SK-N-SH (cell line): ENCODE measurements around the gene ANKRD31. TPM values are rescaled to one million over a fixed set of nuclear protein-coding genes. Genes with fewer than 3 reads are reported as not detected.

Source experiments
- CTCF ChIA-PET: fragments of 300-600, 350-600 bp; formaldehyde crosslinking; extraction: SDS; loops from one replicate; lab custom pipeline; 2021; lab: Yijun Ruan, JAX
- POLR2A ChIA-PET: fragments of 350-600 bp; sonication (Branson Sonifier 250); formaldehyde crosslinking; extraction: SDS; loops from one replicate; lab custom pipeline; 2020; ENCODE audit warnings: antibody characterized with exemption, inconsistent platforms; lab: Yijun Ruan, JAX
- DNase-seq: peaks from one replicate; pipeline ENCODE4 v3.0.0; 2012
- H2AFZ ChIP-seq: fragments of 200-600 bp; sonication (generic); 2 replicates; pipeline ENCODE4 v1.8.1; 2016; ENCODE audit warnings: antibody characterized with exemption, mild to moderate bottlenecking, low read depth
- H3F3A ChIP-seq: fragments of 200-600 bp; sonication (generic); replicated peaks from 2 replicates; pipeline ENCODE3; 2016; ENCODE audit warnings: antibody characterized with exemption, mild to moderate bottlenecking; ENCODE audit not compliant: insufficient read depth
- H3K27ac ChIP-seq, 2 experiments: fragments of 200-500 bp in 1 of 2; fragments of 200-600 bp in 1 of 2; sonication (Bioruptor generic) in 1 of 2; sonication (generic), shearing (Covaris generic) in 1 of 2; 2 replicates each; pipeline versions ENCODE4 v1.5.1 to v1.6.1; 2014 to 2016; ENCODE audit warnings: low read depth in 2 of 2, inconsistent platforms in 1 of 2, low read length in 1 of 2, mild to moderate bottlenecking in 1 of 2, mixed read lengths in 1 of 2
- H3K27me3 ChIP-seq: fragments of 200-600 bp; sonication (generic), shearing (Covaris generic); 2 replicates; pipeline ENCODE4 v1.6.1; 2016; ENCODE audit warnings: mixed run types; ENCODE audit not compliant: insufficient read depth
- H3K36me3 ChIP-seq, 2 experiments: fragments of 200-500 bp in 1 of 2; fragments of 200-600 bp in 1 of 2; sonication (Bioruptor generic) in 1 of 2; sonication (generic) in 1 of 2; replicated peaks in 1 of 2; 2 replicates each; pipeline versions ENCODE3 to v1.5.1; 2014 to 2016; ENCODE audit warnings: low read length in 1 of 2, mild to moderate bottlenecking in 1 of 2; ENCODE audit not compliant: insufficient read depth in 2 of 2, control insufficient read depth in 1 of 2
- H3K4me1 ChIP-seq, 2 experiments: fragments of 200-500 bp in 1 of 2; fragments of 200-600 bp in 1 of 2; sonication (Bioruptor generic) in 1 of 2; sonication (generic), shearing (Covaris generic) in 1 of 2; 2 replicates each; pipeline versions ENCODE4 v1.5.1 to v1.6.1; 2014 to 2016; ENCODE audit warnings: low read depth in 1 of 2, low read length in 1 of 2, mixed run types in 1 of 2; ENCODE audit not compliant: insufficient read depth in 2 of 2, control insufficient read depth in 1 of 2
- H3K4me2 ChIP-seq: fragments of 200-600 bp; sonication (generic), shearing (Covaris generic); 2 replicates; pipeline ENCODE4 v1.6.1; 2017; ENCODE audit warnings: mixed run types
- H3K4me3 ChIP-seq, 2 experiments: fragments of 200-500 bp in 1 of 2; fragments of 200-600 bp in 1 of 2; sonication (Bioruptor generic) in 1 of 2; sonication (generic), shearing (Covaris generic) in 1 of 2; 2 replicates each; pipeline versions ENCODE4 v1.5.1 to v1.8.1; 2014 to 2016; ENCODE audit warnings: low read depth in 2 of 2, inconsistent platforms in 1 of 2, low read length in 1 of 2, mild to moderate bottlenecking in 1 of 2, mixed read lengths in 1 of 2, moderate library complexity in 1 of 2
- H3K79me2 ChIP-seq: fragments of 200-600 bp; sonication (generic); 2 replicates; pipeline ENCODE4 v1.8.1; 2017; ENCODE audit warnings: mild to moderate bottlenecking; ENCODE audit not compliant: insufficient read depth
- H3K9ac ChIP-seq: fragments of 200-600 bp; sonication (generic); 2 replicates; pipeline ENCODE4 v1.6.1; 2017; ENCODE audit warnings: mixed run types
- H3K9me2 ChIP-seq: fragments of 200-600 bp; sonication (generic); 2 replicates; pipeline ENCODE4 v1.6.1; 2017; ENCODE audit warnings: mixed run types
- H3K9me3 ChIP-seq: fragments of 200-600 bp; sonication (generic); 2 replicates; pipeline ENCODE4 v1.6.1; 2017; ENCODE audit warnings: mixed run types, mild to moderate bottlenecking, moderate library complexity
- H4K20me1 ChIP-seq: fragments of 200-600 bp; sonication (generic); 2 replicates; pipeline ENCODE4 v1.6.1; 2017; ENCODE audit warnings: mild to moderate bottlenecking, mixed run types; ENCODE audit not compliant: insufficient read depth
- CHD2 ChIP-seq: fragments of 150-350 bp; IDR thresholded peaks from 2 replicates; pipeline ENCODE4 v1.6.1; 2018; ENCODE audit warnings: low read length; ENCODE audit not compliant: partially characterized antibody
- CTCF ChIP-seq: fragments of 200-600 bp; sonication (generic); IDR thresholded peaks from 2 replicates; pipeline ENCODE4 v1.6.1; 2017; ENCODE audit warnings: antibody characterized with exemption, mild to moderate bottlenecking, moderate library complexity
- ELF1 ChIP-seq: IDR thresholded peaks from 2 replicates; pipeline ENCODE4 v1.4.0; 2012
- EP300 ChIP-seq, 2 experiments: IDR thresholded peaks; 2 replicates each; pipeline versions ENCODE4 v1.4.0 to v1.6.1; 2012; ENCODE audit warnings: borderline replicate concordance in 1 of 2, low read depth in 1 of 2, low read length in 1 of 2
- GABPA ChIP-seq: IDR thresholded peaks from 2 replicates; pipeline ENCODE4 v1.4.0; 2012; ENCODE audit warnings: low read depth, mild to moderate bottlenecking
- GATA2 ChIP-seq: sonication (generic); formaldehyde crosslinking; IDR thresholded peaks from 2 replicates; pipeline ENCODE4 v1.5.0; 2020; ENCODE audit warnings: mild to moderate bottlenecking, missing genetic modification reagents
- IRF3 ChIP-seq: fragments of 150-350 bp; IDR thresholded peaks from 2 replicates; pipeline ENCODE4 v1.6.1; 2016; ENCODE audit warnings: mild to moderate bottlenecking, low read depth, low read length
- JUND ChIP-seq: IDR thresholded peaks from 2 replicates; pipeline ENCODE4 v1.4.0; 2012
- MAX ChIP-seq: IDR thresholded peaks from 2 replicates; pipeline ENCODE4 v1.4.0; 2012; ENCODE audit warnings: low read depth
- MXI1 ChIP-seq: IDR thresholded peaks from 2 replicates; pipeline ENCODE4 v1.6.1; 2012; ENCODE audit warnings: mild to moderate bottlenecking, low read depth, low read length, improper control_type of control experiment
- POLR2AphosphoS5 ChIP-seq: IDR thresholded peaks from 2 replicates; pipeline ENCODE4 v1.6.1; 2012; ENCODE audit warnings: low read depth, low read length
- RXRA ChIP-seq: IDR thresholded peaks from 2 replicates; pipeline ENCODE4 v1.4.0; 2012; ENCODE audit warnings: low read depth, mild to moderate bottlenecking, borderline replicate concordance
- SIN3A ChIP-seq: IDR thresholded peaks from 2 replicates; pipeline ENCODE4 v1.6.1; 2012; ENCODE audit warnings: low read depth, mild to moderate bottlenecking, low read length, moderate library complexity, borderline replicate concordance
- SMC3 ChIP-seq: IDR thresholded peaks from 2 replicates; pipeline ENCODE4 v1.6.1; 2012; ENCODE audit warnings: low read depth, low read length, improper control_type of control experiment
- TEAD4 ChIP-seq: IDR thresholded peaks from 2 replicates; pipeline ENCODE4 v1.4.0; 2012; ENCODE audit warnings: mild to moderate bottlenecking, borderline replicate concordance; ENCODE audit not compliant: insufficient read depth
- USF2 ChIP-seq: fragments of 150-350 bp; IDR thresholded peaks from 2 replicates; pipeline ENCODE4 v1.6.1; 2017; ENCODE audit warnings: antibody characterized with exemption, low read length, low read depth, borderline replicate concordance
- YY1 ChIP-seq: IDR thresholded peaks from 2 replicates; pipeline ENCODE4 v1.4.0; 2012; ENCODE audit warnings: low read depth, mild to moderate bottlenecking
- ZBTB33 ChIP-seq: IDR thresholded peaks from 2 replicates; pipeline ENCODE4 v1.4.0; 2012; ENCODE audit warnings: low read depth, borderline replicate concordance
- WGBS: methylation state at CpG from one replicate; pipeline ENCODE4 v1.1.6; 2017; ENCODE audit warnings: low lambda C conversion rate; 5-methylcytosine and 5-hydroxymethylcytosine counted together
- polyA plus RNA-seq, 3 experiments: library from polyadenylated mRNA; depleted of rRNA; stranded (reverse); fragments of >200 nt; gene quantifications; 2 replicates each; pipeline ENCODE4 v1.2.3, GENCODE V29; 2012

ANKRD31 gene
- polyA plus RNA-seq, 1 of the 3 experiments (the other 2 are of a cell fraction), result 0.05 TPM

GRCh38 chr5:75239681-75240080 lies 3.0 kb upstream of the ANKRD31 start:
- POLR2A ChIA-PET, result no interaction called here
- CTCF ChIA-PET, result interaction anchor here (1.4 kb wide), 1 partner anchor 97 kb away, joined by 3 read pairs; the partner anchor contains the start of gene HMGCR

DNA sequence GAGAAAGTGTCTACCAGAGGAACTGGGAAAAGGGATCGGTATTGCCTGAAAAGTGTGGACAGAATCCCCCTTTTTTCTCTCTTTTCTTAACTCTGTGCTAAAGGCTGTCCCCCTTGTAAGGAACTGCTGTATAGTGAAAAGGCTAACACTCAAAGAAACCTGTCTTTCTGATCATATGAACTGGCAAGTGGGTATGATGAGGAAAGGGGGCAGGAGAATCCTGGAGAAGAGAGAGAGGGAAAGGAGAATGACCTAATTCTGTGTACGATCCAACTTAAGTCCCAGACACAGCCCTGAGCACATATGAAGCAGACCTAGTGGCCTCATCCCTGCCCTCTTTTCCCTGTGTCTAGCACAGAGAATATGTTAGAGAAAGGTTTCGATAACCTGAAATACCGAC lies 967 bp downstream of the ANKRD31 start:
- no peaks in the 10 kb centered on the region for H4K20me1 ChIP-seq
- DNase-seq, result peak; percentile 11
- WGBS, result 95% methylated on average over 4 of the region's 4 CpGs
- H2AFZ ChIP-seq, result 0 out of 2 replicates have a peak overlapping the region, but pooled peaks have one; percentile 98
- ChIA-PET CTCF (interaction anchor here (0.5 to 2.6 kb wide), 20 partner anchors 11 to 939 kb away, joined by 3 to 28 read pairs (median 4); partner anchors contain the start of gene HMGCR), POLR2A (interaction anchor here (0.8 to 2.0 kb wide), 2 partner anchors 101 to 445 kb away, joined by 4 to 7 read pairs; partner anchors contain the start of gene HMGCR)
- H3K9me3 ChIP-seq, result no peaks in the 10 kb centered on the region
- no peak overlapping the region for H3K4me3 ChIP-seq
- H3K36me3 ChIP-seq, result no peaks in the 10 kb centered on the region
- no peak overlapping the region for H3K27ac ChIP-seq
- no peaks in the 10 kb centered on the region for H3K79me2 ChIP-seq
- TF ChIP-seq ZBTB33 (no peak), TEAD4 (no peak), IRF3 (no peak), POLR2AphosphoS5 (no peak), RXRA (no peak), SIN3A (no peak), EP300 (IDR thresholded peaks at IDR 0.05; ENCODE audit: borderline replicate concordance in 1 of 2, low read depth in 1 of 2, low read length in 1 of 2) (no peak), GATA2 (CRISPR knock-in tag) (no peak), CTCF (no peak), JUND (no peak), YY1 (no peak), SMC3 (no peak), ELF1 (no peak), MAX (no peak)
- peaks cover 0 to 9% of the 10 kb centered on the region in 2 experiments; a peak in 1 of 4 replicates for H3K4me1 ChIP-seq
- H3K9ac ChIP-seq, result no peak overlapping the region
- H3K4me2 ChIP-seq, result peak overlapping the region; percentile 87; the same call in 1 of the 2 replicates
- no peaks in the 10 kb centered on the region for H3K9me2 ChIP-seq
- no peaks in the 10 kb centered on the region for H3K27me3 ChIP-seq
- peaks cover 9% of the 10 kb centered on the region for H3F3A ChIP-seq

More at GRCh38 chr5:75239681-75240080, 3.0 kb upstream of the ANKRD31 start:
- H3K27me3 ChIP-seq, result no peaks in the 10 kb centered on the region
- no peak overlapping the region for H3K27ac ChIP-seq
- no peak overlapping the region for H3K9ac ChIP-seq
- DNase-seq, result no peak
- no peak overlapping the region for H2AFZ ChIP-seq
- no peak overlapping the region for H3K4me2 ChIP-seq
- no peaks in the 10 kb centered on the region for H3K9me3 ChIP-seq
- no peaks in the 10 kb centered on the region for H3K36me3 ChIP-seq
- H3K4me1 ChIP-seq, result peaks cover 0 to 9% of the 10 kb centered on the region in 2 experiments; a peak in 1 of 4 replicates
- TF ChIP-seq CHD2 (no peak), GABPA (no peak), MXI1 (no peak), EP300 (IDR thresholded peaks at IDR 0.05; ENCODE audit: borderline replicate concordance in 1 of 2, low read depth in 1 of 2, low read length in 1 of 2) (no peak), USF2 (no peak)
- WGBS, result 96% methylated on average over 2 of the region's 2 CpGs
- no peaks in the 10 kb centered on the region for H3K9me2 ChIP-seq
- no peak overlapping the region for H3K4me3 ChIP-seq
- H3K79me2 ChIP-seq, result no peaks in the 10 kb centered on the region
- no peaks in the 10 kb centered on the region for H4K20me1 ChIP-seq
- no peaks in the 10 kb centered on the region for H3F3A ChIP-seq
